Activated CD4-positive, alpha-beta T cell treated with anti-CD3 and anti-CD28 coated beads for 36 hours (primary cell): ENCODE data around the gene ZSWIM7. TPM values are rescaled to one million over a fixed set of nuclear protein-coding genes. Genes with fewer than 3 reads are reported as not detected.

Source experiments
- ATAC-seq: fragments of 200-7000 bp; cut with Tn5 transposase; one replicate; pipeline ENCODE4 v1.10.0; 2021; ENCODE audit warnings: mild to moderate bottlenecking, moderate library complexity
- CTCF ChIA-PET: fragments of 350-600 bp; sonication (Branson Sonifier 250); formaldehyde crosslinking; loops from one replicate; lab custom pipeline; 2021; ENCODE audit warnings: antibody characterized with exemption; lab: Charles Lee
- POLR2A ChIA-PET: fragments of 350-600 bp; sonication (Branson Sonifier 250); formaldehyde crosslinking; loops from one replicate; lab custom pipeline; 2021; ENCODE audit warnings: antibody characterized with exemption, inconsistent platforms; lab: Charles Lee
- DNase-seq: peaks from one replicate; pipeline ENCODE4 v3.0.0-alpha.2; 2020
- H3K27ac Mint-ChIP-seq: one replicate; pipeline ENCODE4 v1.8.0; 2021; ENCODE audit warnings: mixed read lengths
- H3K27me3 Mint-ChIP-seq: one replicate; pipeline ENCODE4 v1.8.0; 2021; ENCODE audit warnings: mixed read lengths
- H3K36me3 Mint-ChIP-seq: one replicate; pipeline ENCODE4 v1.8.0; 2021; ENCODE audit warnings: low read depth, mixed read lengths
- H3K4me1 Mint-ChIP-seq: one replicate; pipeline ENCODE4 v1.8.0; 2021; ENCODE audit warnings: mixed read lengths
- H3K4me3 Mint-ChIP-seq: one replicate; pipeline ENCODE4 v1.8.0; 2021; ENCODE audit warnings: mild to moderate bottlenecking, moderate library complexity, mixed read lengths
- H3K9me3 Mint-ChIP-seq: one replicate; pipeline ENCODE4 v1.8.0; 2021; ENCODE audit warnings: low read depth, mixed read lengths
- intact Hi-C, 2 experiments: fragments of 100-400 bp; cut with DNase I in 1 of 2; cut with micrococcal nuclease in 1 of 2; formaldehyde crosslinking; loops; one replicate each; pipeline versions ENCODE4 v1.14.2 to v1.15.1; 2022 to 2024; cut with DNase I, micrococcal nuclease
- total RNA-seq, 2 experiments: library from RNA; stranded (reverse); gene quantifications; one replicate each; pipeline ENCODE4 v1.2.3, GENCODE V29; 2021

ZSWIM7 gene
- total RNA-seq, 2 experiments from 2014 or later: 11.2 to 11.7 TPM

GRCh38 chr17:15957608-15958307, 41.7 kb downstream of the ZSWIM7 start:
- Mint-ChIP-seq H3K36me3 (no peaks in the 10 kb centered on the region), H3K27ac (peak overlapping the region; percentile 24), H3K27me3 (peaks cover 32% of the 10 kb centered on the region), H3K4me1 (peaks cover 30% of the 10 kb centered on the region), H3K4me3 (no peak overlapping the region), H3K9me3 (no peaks in the 10 kb centered on the region)
- DNase-seq (no peak), ATAC-seq (no peak)
- ChIA-PET CTCF (interaction anchor here (0.8 to 2.4 kb wide), 2 partner anchors 13 to 25 kb away, joined by 3 to 11 read pairs; partner anchors contain the start of gene ADORA2B), POLR2A (no interaction called here)
- intact Hi-C loops: loop anchor here in 1 of 2 experiments (2.0 to 5.0 kb wide), 3 partner anchors 13 to 125 kb away; partner anchors contain the start of gene ADORA2B

- Mint-ChIP-seq H3K27ac (no peak overlapping the region), H3K27me3 (peaks cover 33% of the 10 kb centered on the region), H3K36me3 (no peaks in the 10 kb centered on the region), H3K4me1 (peaks cover 30% of the 10 kb centered on the region), H3K4me3 (no peak overlapping the region), H3K9me3 (no peaks in the 10 kb centered on the region)
- intact Hi-C loops: loop anchor here in 1 of 2 experiments (5.0 kb wide), 1 partner anchor 125 kb away; no protein-coding TSS in a partner anchor
- POLR2A ChIA-PET: no interaction called here
- ATAC-seq: peak; percentile 53
- peak; percentile 63 for DNase-seq
- CTCF ChIA-PET: interaction anchor here (2.4 kb wide), 1 partner anchor 12 kb away, joined by 11 read pairs; the partner anchor contains the start of gene ADORA2B
Observed at GRCh38 chr17:15957206-15957605, 42.3 kb downstream of the ZSWIM7 start.

- intact Hi-C loops: loop anchor here in 1 of 2 experiments (5.0 kb wide), 1 partner anchor 124 kb away; no protein-coding TSS in a partner anchor
- CTCF ChIA-PET: no interaction called here
- H3K36me3 Mint-ChIP-seq: no peaks in the 10 kb centered on the region
- no peaks in the 10 kb centered on the region for H3K9me3 Mint-ChIP-seq
- ATAC-seq (no peak), DNase-seq (no peak)
- no peak overlapping the region for H3K4me3 Mint-ChIP-seq
- peaks cover 30% of the 10 kb centered on the region for H3K4me1 Mint-ChIP-seq
- POLR2A ChIA-PET: no interaction called here
- H3K27me3 Mint-ChIP-seq: peaks cover 27% of the 10 kb centered on the region
- no peak overlapping the region for H3K27ac Mint-ChIP-seq
Observed at GRCh38 chr17:15955793-15956541, 43.5 kb downstream of the ZSWIM7 start.

GRCh38 chr17:15954222-15954621, 45.3 kb downstream of the ZSWIM7 start:
- DNase-seq: no peak
- H3K36me3 Mint-ChIP-seq: no peaks in the 10 kb centered on the region
- ChIA-PET CTCF (no interaction called here), POLR2A (no interaction called here)
- H3K4me1 Mint-ChIP-seq: peaks cover 23% of the 10 kb centered on the region
- H3K27me3 Mint-ChIP-seq: peaks cover 25% of the 10 kb centered on the region
- ATAC-seq: no peak
- intact Hi-C loops: no loop called here
- no peak overlapping the region for H3K4me3 Mint-ChIP-seq
- no peak overlapping the region for H3K27ac Mint-ChIP-seq
- H3K9me3 Mint-ChIP-seq: no peaks in the 10 kb centered on the region

DNA sequence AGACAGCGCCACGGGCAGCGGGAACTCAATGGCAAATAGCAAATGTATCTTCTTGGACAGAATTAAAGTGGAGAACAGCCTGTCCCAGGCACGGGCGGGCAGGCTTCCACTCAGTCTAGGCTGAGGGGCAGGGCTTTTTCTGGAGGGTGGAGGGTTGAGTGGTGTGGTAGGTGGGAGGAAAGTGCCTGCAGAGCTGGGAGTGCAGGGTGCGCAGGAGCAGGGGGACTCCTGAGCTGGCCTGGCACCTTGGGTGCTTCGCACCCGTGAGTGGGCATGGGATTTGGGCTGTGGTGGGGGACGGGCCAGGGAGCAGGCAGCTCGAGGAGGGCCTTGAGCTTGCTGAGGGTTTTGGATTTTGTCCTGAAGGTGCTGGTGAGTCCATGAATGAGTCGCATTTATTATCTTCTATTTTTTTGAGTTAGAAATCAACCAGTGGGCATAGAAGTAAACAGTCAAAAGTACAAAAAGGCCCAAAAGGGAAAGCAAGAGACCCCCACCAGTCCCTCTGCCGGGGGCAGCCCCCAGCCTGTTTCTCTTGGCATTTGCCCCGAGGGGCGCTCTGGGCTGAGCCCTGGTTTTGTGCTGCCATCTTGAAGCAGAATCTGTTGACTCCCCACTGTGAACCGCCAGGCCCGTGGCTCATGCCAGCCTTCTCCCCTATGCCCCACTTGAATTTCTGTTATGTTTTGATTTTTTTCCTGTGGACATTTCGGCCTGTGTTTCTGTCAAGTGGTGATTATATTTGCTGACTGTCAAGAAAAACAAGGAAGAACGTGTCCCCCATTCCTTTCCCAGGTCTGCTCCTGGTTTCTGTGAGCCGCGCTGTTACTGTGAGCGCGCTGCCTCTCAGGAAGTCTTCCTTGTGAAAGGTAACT, 46.4 kb downstream of the ZSWIM7 start:
- peaks cover 12% of the 10 kb centered on the region for H3K4me1 Mint-ChIP-seq
- no peaks in the 10 kb centered on the region for H3K36me3 Mint-ChIP-seq
- ATAC-seq: no peak
- ChIA-PET CTCF (interaction anchor here (1.0 kb wide), 1 partner anchor 44 kb away, joined by 4 read pairs; no protein-coding TSS in a partner anchor), POLR2A (no interaction called here)
- intact Hi-C loops: no loop called here
- no peak for DNase-seq
- no peaks in the 10 kb centered on the region for H3K9me3 Mint-ChIP-seq
- no peak overlapping the region for H3K27ac Mint-ChIP-seq
- H3K4me3 Mint-ChIP-seq: no peak overlapping the region
- peaks cover 20% of the 10 kb centered on the region for H3K27me3 Mint-ChIP-seq

DNA sequence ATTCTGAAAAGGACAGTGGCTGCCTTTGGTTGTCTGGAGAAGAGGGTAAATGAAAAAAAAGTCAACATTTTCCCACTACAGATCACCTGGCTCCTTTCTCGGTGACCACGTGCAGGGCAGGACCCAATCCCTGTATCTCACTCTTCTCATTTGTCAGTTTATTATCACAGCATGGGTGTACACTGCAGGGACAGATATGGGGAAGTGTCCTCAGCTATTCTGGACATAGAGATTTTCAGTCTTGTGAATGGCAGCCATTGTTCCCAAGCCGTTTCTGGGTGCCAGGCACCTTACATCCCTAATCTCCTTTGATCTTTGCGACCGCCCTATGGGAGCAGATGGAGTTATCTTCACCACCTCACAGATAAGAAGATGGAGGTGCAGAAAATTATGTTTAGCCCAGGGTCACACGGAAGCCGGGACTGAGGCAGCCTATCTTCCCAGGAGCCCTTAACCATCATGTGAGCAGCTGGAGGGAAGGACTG, 47.4 kb downstream of the ZSWIM7 start:
- Mint-ChIP-seq H3K36me3 (no peaks in the 10 kb centered on the region), H3K9me3 (no peaks in the 10 kb centered on the region), H3K27me3 (peaks cover 22% of the 10 kb centered on the region), H3K4me1 (peaks cover 6% of the 10 kb centered on the region), H3K27ac (no peak overlapping the region), H3K4me3 (no peak overlapping the region)
- no peak for DNase-seq
- intact Hi-C loops: no loop called here
- POLR2A ChIA-PET: no interaction called here
- no peak for ATAC-seq
- CTCF ChIA-PET: no interaction called here

GRCh38 chr17:15951368-15952047, 48.0 kb downstream of the ZSWIM7 start:
- H3K4me3 Mint-ChIP-seq: no peak overlapping the region
- ChIA-PET POLR2A (no interaction called here), CTCF (no interaction called here)
- H3K4me1 Mint-ChIP-seq: peaks cover 4% of the 10 kb centered on the region
- DNase-seq (no peak), ATAC-seq (no peak)
- H3K27me3 Mint-ChIP-seq: peaks cover 22% of the 10 kb centered on the region
- H3K9me3 Mint-ChIP-seq: no peaks in the 10 kb centered on the region
- intact Hi-C loops: no loop called here
- H3K27ac Mint-ChIP-seq: no peak overlapping the region
- H3K36me3 Mint-ChIP-seq: no peaks in the 10 kb centered on the region

GRCh38 chr17:15947976-15948752, 51.3 kb downstream of the ZSWIM7 start:
- DNase-seq: no peak
- ATAC-seq: no peak
- ChIA-PET POLR2A (interaction anchor here (0.6 kb wide), 1 partner anchor 34 kb away, joined by 5 read pairs; no protein-coding TSS in a partner anchor), CTCF (no interaction called here)
- intact Hi-C loops: loop anchor here in 1 of 2 experiments (5.0 kb wide), 1 partner anchor 469 kb away; the partner anchor contains the start of gene TRPV2
- Mint-ChIP-seq H3K4me3 (no peak overlapping the region), H3K27me3 (peaks cover 29% of the 10 kb centered on the region), H3K36me3 (no peaks in the 10 kb centered on the region), H3K4me1 (peaks cover 13% of the 10 kb centered on the region), H3K27ac (no peak overlapping the region), H3K9me3 (no peaks in the 10 kb centered on the region)

GRCh38 chr17:15947271-15947670, 52.2 kb downstream of the ZSWIM7 start:
- Mint-ChIP-seq H3K27ac (no peak overlapping the region), H3K27me3 (peaks cover 33% of the 10 kb centered on the region), H3K4me3 (no peak overlapping the region), H3K4me1 (peaks cover 13% of the 10 kb centered on the region), H3K36me3 (no peaks in the 10 kb centered on the region), H3K9me3 (no peaks in the 10 kb centered on the region)
- ChIA-PET CTCF (interaction anchor here (0.6 kb wide), 1 partner anchor 11 kb away, joined by 3 read pairs; no protein-coding TSS in a partner anchor), POLR2A (interaction anchor here (0.6 kb wide), 1 partner anchor 35 kb away, joined by 5 read pairs; no protein-coding TSS in a partner anchor)
- no peak for DNase-seq
- intact Hi-C loops: loop anchor here in 1 of 2 experiments (5.0 kb wide), 1 partner anchor 470 kb away; the partner anchor contains the start of gene TRPV2
- no peak for ATAC-seq
